CD14-positive monocyte (primary cell): Measurements from ENCODE around the gene FANCC. TPM values are rescaled to one million over a fixed set of nuclear protein-coding genes. Genes with fewer than 3 reads are reported as not detected.

Source experiments
- DNase-seq, 3 donors: peaks; one replicate each; pipeline ENCODE4 v3.0.0-alpha.2; 2011 to 2022
- H2AFZ ChIP-seq: 2 replicates; pipeline ENCODE4 v1.6.0; 2012; ENCODE audit warnings: mild to moderate bottlenecking, low read depth, low read length, inconsistent platforms; ENCODE audit not compliant: insufficient read depth, poor library complexity, severe bottlenecking
- H3K27ac ChIP-seq, 2 donors: 1 replicate in 1 of 2; 2 replicates in 1 of 2; pipeline ENCODE4 v1.5.1; 2012 to 2013; ENCODE audit warnings: low read length in 2 of 2, control low read depth in 1 of 2, inconsistent platforms in 1 of 2, low read depth in 1 of 2, mild to moderate bottlenecking in 1 of 2
- H3K27me3 ChIP-seq, 2 donors: one replicate each; pipeline versions ENCODE4 v1.6.0 to v1.6.1; 2011 to 2013; ENCODE audit warnings: low read length in 2 of 2; ENCODE audit not compliant: control insufficient read depth in 2 of 2, insufficient read depth in 2 of 2
- H3K36me3 ChIP-seq, 2 donors: replicated peaks in 1 of 2; 1 replicate in 1 of 2; 2 replicates in 1 of 2; pipeline versions ENCODE4 v1.5.1 to v1.6.1; 2012 to 2013; ENCODE audit warnings: low read length in 2 of 2, control low read depth in 1 of 2, inconsistent platforms in 1 of 2, mild to moderate bottlenecking in 1 of 2; ENCODE audit not compliant: insufficient read depth in 2 of 2, control insufficient read depth in 1 of 2
- H3K4me1 ChIP-seq, 2 donors: 1 replicate in 1 of 2; 2 replicates in 1 of 2; pipeline versions ENCODE4 v1.5.1 to v1.6.1; 2012 to 2013; ENCODE audit warnings: low read length in 2 of 2, control low read depth in 1 of 2, inconsistent platforms in 1 of 2, mild to moderate bottlenecking in 1 of 2, moderate library complexity in 1 of 2; ENCODE audit not compliant: insufficient read depth in 2 of 2, control insufficient read depth in 1 of 2
- H3K4me2 ChIP-seq: replicated peaks from 2 replicates; pipeline ENCODE3; 2012; ENCODE audit warnings: low read length, moderate library complexity, mild to moderate bottlenecking; ENCODE audit not compliant: poor library complexity, severe bottlenecking; ENCODE audit errors: extremely low read depth
- H3K4me3 ChIP-seq, 3 experiments: fragments of 200-600 bp in 1 of 3; sonication (generic) in 1 of 3; replicated peaks in 1 of 3; 1 replicate in 2 of 3; 2 replicates in 1 of 3; pipeline ENCODE4 v1.5.1; 2011 to 2013; ENCODE audit warnings: low read length in 3 of 3, mild to moderate bottlenecking in 3 of 3, control low read depth in 2 of 3, low read depth in 2 of 3, inconsistent platforms in 1 of 3, moderate library complexity in 1 of 3
- H3K79me2 ChIP-seq: 2 replicates; pipeline ENCODE4 v1.6.0; 2012; ENCODE audit warnings: mild to moderate bottlenecking, control low read depth, inconsistent platforms, low read length, moderate library complexity; ENCODE audit not compliant: insufficient read depth
- H3K9ac ChIP-seq: 2 replicates; pipeline ENCODE4 v1.6.0; 2017; ENCODE audit warnings: low read length, mild to moderate bottlenecking; ENCODE audit not compliant: insufficient read depth, poor library complexity, severe bottlenecking
- H3K9me3 ChIP-seq, 2 donors: replicated peaks in 1 of 2; 1 replicate in 1 of 2; 2 replicates in 1 of 2; pipeline versions ENCODE4 v1.5.1 to v1.6.1; 2012 to 2013; ENCODE audit warnings: low read length in 2 of 2, control low read depth in 1 of 2; ENCODE audit not compliant: control insufficient read depth in 1 of 2, insufficient read depth in 1 of 2
- H4K20me1 ChIP-seq: 2 replicates; pipeline ENCODE4 v1.6.0; 2012; ENCODE audit warnings: mild to moderate bottlenecking, low read length, control low read depth, moderate library complexity; ENCODE audit not compliant: insufficient read depth
- H3K27ac Mint-ChIP-seq, 7 donors: one replicate each; pipeline ENCODE4 v1.8.0; 2020; ENCODE audit warnings: mild to moderate bottlenecking in 7 of 7, mixed read lengths in 7 of 7, moderate library complexity in 6 of 7, inconsistent platforms in 2 of 7
- H3K27me3 Mint-ChIP-seq, 3 donors: one replicate each; pipeline ENCODE4 v1.8.0; 2021 to 2022; ENCODE audit warnings: low read depth in 3 of 3, mild to moderate bottlenecking in 3 of 3, mixed read lengths in 3 of 3, moderate library complexity in 3 of 3, inconsistent platforms in 1 of 3
- H3K36me3 Mint-ChIP-seq, 2 donors: one replicate each; pipeline ENCODE4 v1.8.0; 2020; ENCODE audit warnings: mixed read lengths in 2 of 2, inconsistent platforms in 1 of 2, mild to moderate bottlenecking in 1 of 2
- H3K4me1 Mint-ChIP-seq: one replicate; pipeline ENCODE4 v1.8.0; 2020; ENCODE audit warnings: mild to moderate bottlenecking, mixed read lengths
- H3K4me3 Mint-ChIP-seq, 2 donors: one replicate each; pipeline ENCODE4 v1.8.0; 2020; ENCODE audit warnings: mild to moderate bottlenecking in 2 of 2, mixed read lengths in 2 of 2, moderate library complexity in 1 of 2
- H3K9me3 Mint-ChIP-seq, 7 donors: one replicate each; pipeline ENCODE4 v1.8.0; 2020 to 2022; ENCODE audit warnings: mixed read lengths in 7 of 7, mild to moderate bottlenecking in 6 of 7, moderate library complexity in 6 of 7, inconsistent platforms in 2 of 7
- WGBS: methylation state at CpG from one replicate; pipeline ENCODE4 v1.1.5; 2013; ENCODE audit warnings: missing lambda C conversion rate; ENCODE audit not compliant: insufficient coverage; 5-methylcytosine and 5-hydroxymethylcytosine counted together
- intact Hi-C, 2 donors: fragments of 100-400 bp; cut with micrococcal nuclease; formaldehyde crosslinking; loops; one replicate each; pipeline versions ENCODE4 v1.15.0 to v1.15.1; 2023
- polyA plus RNA-seq, 3 donors: library from polyadenylated mRNA; depleted of rRNA in 1 of 3; unstranded in 2 of 3; stranded (reverse) in 1 of 3; fragments of 300-500 nt in 2 of 3; fragments of >200 nt in 1 of 3; fragmentation: Illumina TruSeq in 2 of 3; gene quantifications; 1 replicate in 2 of 3; 2 replicates in 1 of 3; pipeline ENCODE4 v1.2.3, GENCODE V29; 2012 to 2021
- TF ChIP-seq, protein P1 (sequence below): fragments of 200-600 bp; IDR thresholded peaks from one replicate; pipeline ENCODE4 v1.8.0; 2022; ENCODE audit warnings: antibody characterized with exemption, mild to moderate bottlenecking

The FANCC gene
- polyA plus RNA-seq, 3 donors = 1.2 to 2.2 (median 1.5) TPM

DNA sequence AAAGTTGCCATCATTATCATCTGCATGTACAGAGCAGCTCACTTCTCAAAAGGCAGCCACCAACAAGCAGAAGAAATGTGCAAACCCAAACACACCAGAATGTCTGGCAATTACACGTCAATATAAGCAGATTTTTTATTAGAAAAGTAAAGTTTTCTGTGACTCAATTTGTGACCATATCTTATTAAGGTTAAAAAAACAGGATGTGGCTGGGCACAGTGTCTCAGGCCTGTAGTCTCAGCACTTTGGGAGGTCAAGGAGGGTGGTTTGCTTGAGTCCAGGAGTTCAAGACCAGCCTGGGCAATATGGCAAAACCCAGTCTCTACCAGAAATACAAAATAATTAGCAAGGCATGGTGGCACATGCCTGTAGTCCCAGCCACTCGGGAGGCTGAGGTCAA, 176.7 kb downstream of the FANCC start:
- no peak overlapping the region for H3K9ac ChIP-seq
- H3K4me3 ChIP-seq = no peak overlapping the region
- no peak overlapping the region for H2AFZ ChIP-seq
- Mint-ChIP-seq H3K27ac (no peak overlapping the region), H3K4me3 (no peak overlapping the region), H3K36me3 (peaks cover 6 to 9% of the 10 kb centered on the region in 2 donors), H3K4me1 (no peaks in the 10 kb centered on the region), H3K27me3 (no peaks in the 10 kb centered on the region), H3K9me3 (no peaks in the 10 kb centered on the region)
- intact Hi-C loops = no loop called here
- no peaks in the 10 kb centered on the region for H3K4me1 ChIP-seq
- no peaks in the 10 kb centered on the region for H3K27me3 ChIP-seq
- WGBS = no CpG with 5 or more reads among the region's 2 CpGs
- H3K27ac ChIP-seq = no peak overlapping the region
- no peaks in the 10 kb centered on the region for H3K79me2 ChIP-seq
- H4K20me1 ChIP-seq = no peaks in the 10 kb centered on the region
- no peak for DNase-seq
- no peaks in the 10 kb centered on the region for H3K36me3 ChIP-seq
- no peak overlapping the region for H3K4me2 ChIP-seq
- H3K9me3 ChIP-seq = no peaks in the 10 kb centered on the region
- TF ChIP-seq, protein P1, sequence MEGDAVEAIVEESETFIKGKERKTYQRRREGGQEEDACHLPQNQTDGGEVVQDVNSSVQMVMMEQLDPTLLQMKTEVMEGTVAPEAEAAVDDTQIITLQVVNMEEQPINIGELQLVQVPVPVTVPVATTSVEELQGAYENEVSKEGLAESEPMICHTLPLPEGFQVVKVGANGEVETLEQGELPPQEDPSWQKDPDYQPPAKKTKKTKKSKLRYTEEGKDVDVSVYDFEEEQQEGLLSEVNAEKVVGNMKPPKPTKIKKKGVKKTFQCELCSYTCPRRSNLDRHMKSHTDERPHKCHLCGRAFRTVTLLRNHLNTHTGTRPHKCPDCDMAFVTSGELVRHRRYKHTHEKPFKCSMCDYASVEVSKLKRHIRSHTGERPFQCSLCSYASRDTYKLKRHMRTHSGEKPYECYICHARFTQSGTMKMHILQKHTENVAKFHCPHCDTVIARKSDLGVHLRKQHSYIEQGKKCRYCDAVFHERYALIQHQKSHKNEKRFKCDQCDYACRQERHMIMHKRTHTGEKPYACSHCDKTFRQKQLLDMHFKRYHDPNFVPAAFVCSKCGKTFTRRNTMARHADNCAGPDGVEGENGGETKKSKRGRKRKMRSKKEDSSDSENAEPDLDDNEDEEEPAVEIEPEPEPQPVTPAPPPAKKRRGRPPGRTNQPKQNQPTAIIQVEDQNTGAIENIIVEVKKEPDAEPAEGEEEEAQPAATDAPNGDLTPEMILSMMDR = no peak

DNA sequence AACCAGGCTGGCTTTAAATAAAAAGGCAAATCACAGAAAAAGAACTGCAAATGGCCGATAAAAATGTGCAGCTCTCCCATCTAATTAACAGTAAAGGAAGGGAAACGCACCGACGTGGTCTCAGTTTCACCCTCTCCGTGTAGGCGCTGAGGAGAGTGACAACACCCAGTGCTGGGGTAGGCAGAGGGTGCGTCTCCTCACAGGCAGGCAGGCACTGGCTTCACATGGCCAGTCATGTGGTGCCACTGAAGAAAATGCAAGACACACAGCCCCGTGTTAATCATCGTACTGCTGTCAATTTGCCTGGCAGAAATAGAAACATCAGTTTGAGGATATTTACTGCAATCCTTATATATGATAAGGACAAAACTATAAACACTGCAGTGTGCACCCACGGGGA, 178.4 kb downstream of the FANCC start:
- no peaks in the 10 kb centered on the region for H3K79me2 ChIP-seq
- no CpG with 5 or more reads among the region's 10 CpGs for WGBS
- Mint-ChIP-seq H3K4me3 (no peak overlapping the region), H3K9me3 (no peaks in the 10 kb centered on the region), H3K36me3 (peaks cover 7 to 15% of the 10 kb centered on the region in 2 donors), H3K27me3 (no peaks in the 10 kb centered on the region), H3K27ac (no peak overlapping the region), H3K4me1 (no peaks in the 10 kb centered on the region)
- no peak overlapping the region for H3K9ac ChIP-seq
- DNase-seq = no peak
- H4K20me1 ChIP-seq = no peaks in the 10 kb centered on the region
- H3K4me2 ChIP-seq = no peak overlapping the region
- H2AFZ ChIP-seq = no peak overlapping the region
- H3K27me3 ChIP-seq = no peaks in the 10 kb centered on the region
- no peak overlapping the region for H3K27ac ChIP-seq
- intact Hi-C loops = no loop called here
- no peaks in the 10 kb centered on the region for H3K9me3 ChIP-seq
- no peaks in the 10 kb centered on the region for H3K4me1 ChIP-seq
- TF ChIP-seq, protein P1 = no peak
- no peak overlapping the region for H3K4me3 ChIP-seq
- no peaks in the 10 kb centered on the region for H3K36me3 ChIP-seq
